Activated CD4-positive, alpha-beta T cell treated with anti-CD3 and anti-CD28 coated beads, Interleukin-2, Interleukin-6, amounts not matched to agents 100 ng/mL and 50 ng/mL, durations not matched to agents 16 hours and 8 hours (primary cell): Measurements from ENCODE around the gene HSPA1A.
"Not testable (repeated sequence)": the region's sequence is repeated elsewhere in the genome, so short reads cannot be mapped to it uniquely, and the experiment has no call there.

Experiments
- DNase-seq: peaks from one replicate; pipeline ENCODE4 v3.0.0-alpha.2; 2020

HSPA1A gene

GRCh38 chr6:31781244-31782125 lies 33.9 kb upstream of the HSPA1A start:
- no peak for DNase-seq

GRCh38 chr6:31782126-31782855 lies 33.1 kb upstream of the HSPA1A start:
- DNase-seq: no peak

- no peak for DNase-seq
These were observed 31.0 kb upstream of the HSPA1A start for GRCh38 chr6:31784098-31784925.

GRCh38 chr6:31785475-31785874 lies 29.9 kb upstream of the HSPA1A start:
- DNase-seq: no peak

- peak; percentile 56 for DNase-seq
These were observed 23.8 kb upstream of the HSPA1A start for GRCh38 chr6:31791324-31792089.

- DNase-seq: no peak
These were observed 23.3 kb upstream of the HSPA1A start for GRCh38 chr6:31792090-31792374.

GRCh38 chr6:31792761-31793171 lies 22.6 kb upstream of the HSPA1A start:
- peak; percentile 39 for DNase-seq

- DNase-seq: not testable (repeated sequence)
These were observed 21.5 kb upstream of the HSPA1A start for GRCh38 chr6:31793927-31794245.

GRCh38 chr6:31794294-31794865 lies 21.0 kb upstream of the HSPA1A start:
- peak; percentile 36 for DNase-seq

GRCh38 chr6:31794866-31795615 lies 20.3 kb upstream of the HSPA1A start:
- DNase-seq: no peak

- peak; percentile 93 for DNase-seq
These were observed 19.6 kb upstream of the HSPA1A start, which contains the start of gene VARS1 for GRCh38 chr6:31795616-31796298. Gene VARS1 (minus strand): TSS chr6:31795752. CDS start chr6:31795217, 535 bp downstream.

- no peak for DNase-seq
These were observed 18.4 kb upstream of the HSPA1A start for GRCh38 chr6:31796993-31797385.

GRCh38 chr6:31797588-31797987 lies 17.8 kb upstream of the HSPA1A start:
- DNase-seq: peak; percentile 70

GRCh38 chr6:31799781-31800180 lies 15.6 kb upstream of the HSPA1A start:
- no peak for DNase-seq

GRCh38 chr6:31801031-31801927 lies 14.1 kb upstream of the HSPA1A start:
- DNase-seq: not testable (repeated sequence)

- DNase-seq: no peak
These were observed 9.3 kb upstream of the HSPA1A start for GRCh38 chr6:31805939-31806469.

GRCh38 chr6:31806470-31807272 lies 8.7 kb upstream of the HSPA1A start, which contains the start of gene LSM2:
Gene LSM2 (minus strand): TSS chr6:31806966. CDS start chr6:31806757, 209 bp downstream.
- peak; percentile 98 for DNase-seq

- DNase-seq: not testable (repeated sequence)
These were observed 6.7 kb upstream of the HSPA1A start for GRCh38 chr6:31808599-31808998.
